ENCODE measurements around the gene UNC5C.

DNA sequence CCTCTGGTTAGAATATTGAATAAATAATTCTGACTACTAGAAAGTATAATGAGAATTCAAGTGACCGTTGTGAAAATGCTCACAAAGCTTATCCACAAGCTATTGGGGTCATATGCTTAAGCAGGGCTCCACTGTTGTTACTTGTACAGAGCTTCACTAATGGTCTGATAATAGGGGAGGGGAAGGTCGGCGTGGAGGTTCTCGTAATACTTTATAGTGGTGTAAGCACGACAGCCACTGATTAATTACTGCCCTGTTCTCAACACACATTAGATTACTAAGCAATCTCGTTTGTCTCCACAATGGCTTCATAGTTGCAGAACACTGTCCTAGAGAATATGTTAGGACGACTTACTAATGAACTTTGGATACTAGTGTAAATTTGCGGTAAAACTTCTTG lies 11.6 kb downstream of the UNC5C start:
- TF ChIP-seq, protein P1, sequence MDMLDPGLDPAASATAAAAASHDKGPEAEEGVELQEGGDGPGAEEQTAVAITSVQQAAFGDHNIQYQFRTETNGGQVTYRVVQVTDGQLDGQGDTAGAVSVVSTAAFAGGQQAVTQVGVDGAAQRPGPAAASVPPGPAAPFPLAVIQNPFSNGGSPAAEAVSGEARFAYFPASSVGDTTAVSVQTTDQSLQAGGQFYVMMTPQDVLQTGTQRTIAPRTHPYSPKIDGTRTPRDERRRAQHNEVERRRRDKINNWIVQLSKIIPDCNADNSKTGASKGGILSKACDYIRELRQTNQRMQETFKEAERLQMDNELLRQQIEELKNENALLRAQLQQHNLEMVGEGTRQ (IDR thresholded peaks at IDR 0.05; ENCODE audit: low read length), result no peak
- TF ChIP-seq ZNF274 (IDR thresholded peaks at IDR 0.05; ENCODE audit: borderline replicate concordance, extremely low read depth, low read length) (no peak), RAD21 (IDR thresholded peaks at IDR 0.05 in 1 of 2, conservative IDR thresholded peaks at IDR 0.05 in 1 of 2; ENCODE audit: low read depth in 2 of 2, low read length in 2 of 2) (no peak), EZH2 (IDR thresholded peaks at IDR 0.05; ENCODE audit: low read depth, low read length, severe bottlenecking) (no peak), SIX5 (IDR thresholded peaks at IDR 0.05; ENCODE audit: low read depth, low read length) (no peak), POLR2A (IDR thresholded peaks at IDR 0.05; ENCODE audit: control extremely low read depth in 1 of 2, low read depth in 2 of 2, low read length in 2 of 2) (no peak), CHD2 (IDR thresholded peaks at IDR 0.05; ENCODE audit: low read length) (no peak), RXRA (IDR thresholded peaks at IDR 0.05; ENCODE audit: insufficient read depth, low read depth, low read length) (no peak), CREB1 (IDR thresholded peaks at IDR 0.05) (no peak)
- TF ChIP-seq, protein P2, sequence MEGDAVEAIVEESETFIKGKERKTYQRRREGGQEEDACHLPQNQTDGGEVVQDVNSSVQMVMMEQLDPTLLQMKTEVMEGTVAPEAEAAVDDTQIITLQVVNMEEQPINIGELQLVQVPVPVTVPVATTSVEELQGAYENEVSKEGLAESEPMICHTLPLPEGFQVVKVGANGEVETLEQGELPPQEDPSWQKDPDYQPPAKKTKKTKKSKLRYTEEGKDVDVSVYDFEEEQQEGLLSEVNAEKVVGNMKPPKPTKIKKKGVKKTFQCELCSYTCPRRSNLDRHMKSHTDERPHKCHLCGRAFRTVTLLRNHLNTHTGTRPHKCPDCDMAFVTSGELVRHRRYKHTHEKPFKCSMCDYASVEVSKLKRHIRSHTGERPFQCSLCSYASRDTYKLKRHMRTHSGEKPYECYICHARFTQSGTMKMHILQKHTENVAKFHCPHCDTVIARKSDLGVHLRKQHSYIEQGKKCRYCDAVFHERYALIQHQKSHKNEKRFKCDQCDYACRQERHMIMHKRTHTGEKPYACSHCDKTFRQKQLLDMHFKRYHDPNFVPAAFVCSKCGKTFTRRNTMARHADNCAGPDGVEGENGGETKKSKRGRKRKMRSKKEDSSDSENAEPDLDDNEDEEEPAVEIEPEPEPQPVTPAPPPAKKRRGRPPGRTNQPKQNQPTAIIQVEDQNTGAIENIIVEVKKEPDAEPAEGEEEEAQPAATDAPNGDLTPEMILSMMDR (IDR thresholded peaks at IDR 0.05; ENCODE audit: control extremely low read depth in 1 of 3, insufficient read depth in 1 of 3, low read depth in 1 of 3, low read length in 3 of 3), result no peak
- TF ChIP-seq, protein P3, sequence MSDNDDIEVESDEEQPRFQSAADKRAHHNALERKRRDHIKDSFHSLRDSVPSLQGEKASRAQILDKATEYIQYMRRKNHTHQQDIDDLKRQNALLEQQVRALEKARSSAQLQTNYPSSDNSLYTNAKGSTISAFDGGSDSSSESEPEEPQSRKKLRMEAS (IDR thresholded peaks at IDR 0.05), result no peak
